K562 (cell line): ENCODE measurements around the gene GPAT3. TPM values are rescaled to one million over a fixed set of nuclear protein-coding genes. Genes with fewer than 3 reads are reported as not detected.

Experiments used
- ATAC-seq: fragments of 200-7000 bp; cut with Tn5 transposase; 3 replicates; pipeline ENCODE4 v1.9.1; 2020; ENCODE audit warnings: moderate library complexity
- BruUV-seq: library from RNA; stranded (reverse); fragments of 400-500 nt; replicated peaks from 2 replicates; lab custom pipeline; 2021; lab: Mats Ljungman, UMichigan
- CTCF ChIA-PET: fragments of 300-600 bp; formaldehyde crosslinking; extraction: SDS; loops from one replicate; lab custom pipeline; 2021; ENCODE audit warnings: low intra/inter-chr PET ratio; lab: Yijun Ruan, JAX
- POLR2A ChIA-PET: fragments of 300-600, 350-650 bp; sonication (Branson Sonifier 250); formaldehyde crosslinking; extraction: SDS; loops from one replicate; lab custom pipeline; 2021; ENCODE audit warnings: antibody characterized with exemption, inconsistent platforms; lab: Yijun Ruan, JAX
- DNase-seq, 4 experiments: peaks; one replicate each; pipeline versions ENCODE4 v3.0.0 to v3.0.0-alpha.2; 2011 to 2018; ENCODE audit warnings: low spot score in 3 of 4, mixed read lengths in 3 of 4; ENCODE audit errors: extremely low read depth in 1 of 4
- FAIRE-seq: peaks from 2 replicates; lab custom pipeline; 2011; peaks lifted over from hg19 to GRCh38; lab: Jason Lieb, UNC
- H2AFZ ChIP-seq: 2 replicates; pipeline ENCODE4 v1.6.0; 2011; ENCODE audit warnings: low read depth, low read length, control low read depth, inconsistent platforms
- H3K27ac ChIP-seq: fragments of 200-600 bp; 3 replicates; pipeline ENCODE4 v1.8.0; 2011; ENCODE audit warnings: low read depth, mild to moderate bottlenecking, control low read depth, inconsistent platforms, low read length, moderate library complexity, mixed read lengths; ENCODE audit errors: extremely low read depth
- H3K27me3 ChIP-seq, 2 experiments: fragments of 300-600 bp in 1 of 2; 2 replicates in 1 of 2; 3 replicates in 1 of 2; pipeline versions ENCODE4 v1.6.0 to v1.8.0; 2011; ENCODE audit warnings: inconsistent platforms in 2 of 2, low read length in 2 of 2, mild to moderate bottlenecking in 1 of 2, mixed read lengths in 1 of 2, moderate library complexity in 1 of 2; ENCODE audit not compliant: control insufficient read depth in 2 of 2, insufficient read depth in 2 of 2
- H3K36me3 ChIP-seq: fragments of 300-600 bp; 3 replicates; pipeline ENCODE4 v1.8.0; 2011; ENCODE audit warnings: mild to moderate bottlenecking, low read length, inconsistent platforms; ENCODE audit not compliant: control insufficient read depth, insufficient read depth
- H3K4me1 ChIP-seq, 2 experiments: fragments of 200-600 bp in 1 of 2; replicated peaks in 1 of 2; 2 replicates in 1 of 2; 3 replicates in 1 of 2; pipeline versions ENCODE4 v1.5.1 to v1.8.0; 2011; ENCODE audit warnings: inconsistent platforms in 2 of 2, low read length in 2 of 2, mild to moderate bottlenecking in 1 of 2, mixed read lengths in 1 of 2, moderate library complexity in 1 of 2; ENCODE audit not compliant: control insufficient read depth in 2 of 2, insufficient read depth in 2 of 2
- H3K4me2 ChIP-seq: 2 replicates; pipeline ENCODE4 v1.6.1; 2011; ENCODE audit warnings: low read length, control low read depth, inconsistent platforms, mixed read lengths; ENCODE audit not compliant: insufficient read depth
- H3K4me3 ChIP-seq: fragments of 200-600 bp; sonication (generic), shearing (Covaris generic); 2 replicates; pipeline ENCODE4 v1.5.1; 2016; ENCODE audit warnings: control low read depth, inconsistent platforms
- H3K79me2 ChIP-seq: fragments of 200-600 bp; 3 replicates; pipeline ENCODE4 v1.8.0; 2011; ENCODE audit warnings: low read length, inconsistent platforms; ENCODE audit not compliant: control insufficient read depth, insufficient read depth
- H3K9ac ChIP-seq, 2 experiments: 2 replicates each; pipeline versions ENCODE4 v1.6.0 to v1.6.1; 2011; ENCODE audit warnings: low read depth in 2 of 2, low read length in 2 of 2, control low read depth in 1 of 2, inconsistent platforms in 1 of 2, mild to moderate bottlenecking in 1 of 2, mixed read lengths in 1 of 2; ENCODE audit not compliant: insufficient read depth in 1 of 2
- H3K9me1 ChIP-seq: one replicate; pipeline ENCODE4 v1.6.0; 2011; ENCODE audit warnings: inconsistent platforms, mild to moderate bottlenecking, low read length, moderate library complexity; ENCODE audit not compliant: control insufficient read depth, insufficient read depth
- H3K9me3 ChIP-seq: replicated peaks from 2 replicates; pipeline ENCODE4 v1.5.1; 2011; ENCODE audit warnings: low read depth, low read length, inconsistent platforms; ENCODE audit not compliant: control insufficient read depth, insufficient read depth
- H4K20me1 ChIP-seq: replicated peaks from 2 replicates; pipeline ENCODE4 v1.6.1; 2011; ENCODE audit warnings: low read length, inconsistent platforms, mixed read lengths; ENCODE audit not compliant: control insufficient read depth, insufficient read depth
- ARID2 ChIP-seq: fragments of 450-650 bp; IDR thresholded peaks from 2 replicates; pipeline ENCODE4 v1.6.1; 2017; ENCODE audit warnings: antibody characterized with exemption, mild to moderate bottlenecking
- CSDE1 ChIP-seq, 2 experiments: fragments of 450-650 bp; IDR thresholded peaks; 2 replicates each; pipeline ENCODE4 v1.6.1; 2016; ENCODE audit warnings: mild to moderate bottlenecking in 1 of 2
- ETS2 ChIP-seq: IDR thresholded peaks from 2 replicates; pipeline ENCODE4 v1.6.1; 2016; ENCODE audit warnings: borderline replicate concordance, missing genetic modification characterization, mild to moderate bottlenecking, moderate library complexity, missing compliant biosample characterization; ENCODE audit not compliant: poor library complexity, severe bottlenecking
- GTF2E2 ChIP-seq: fragments of 200-800 bp; sonication (Bioruptor generic); IDR thresholded peaks from 2 replicates; pipeline ENCODE4 v1.6.1; 2016; ENCODE audit warnings: missing genetic modification characterization, missing compliant biosample characterization
- JUN ChIP-seq, 2 experiments: sonication (generic) in 1 of 2; formaldehyde crosslinking in 1 of 2; IDR thresholded peaks; 2 replicates each; pipeline versions ENCODE4 v1.6.1 to v1.8.0; 2012 to 2022; ENCODE audit warnings: borderline replicate concordance in 2 of 2, mild to moderate bottlenecking in 2 of 2, improper control_type of control experiment in 1 of 2, low read depth in 1 of 2, low read length in 1 of 2, missing genetic modification reagents in 1 of 2
- KAT2B ChIP-seq: IDR thresholded peaks from one replicate; pipeline ENCODE4 v1.6.1; 2012; ENCODE audit warnings: low read depth, mild to moderate bottlenecking, control low read depth, inconsistent platforms, low read length, moderate library complexity
- MBD2 ChIP-seq: sonication (generic); IDR thresholded peaks from 2 replicates; pipeline ENCODE4 v1.6.1; 2016; ENCODE audit warnings: low read depth, borderline replicate concordance
- MCM5 ChIP-seq: fragments of 450-650 bp; IDR thresholded peaks from 2 replicates; pipeline ENCODE4 v1.6.1; 2016; ENCODE audit warnings: low read depth
- NFATC3 ChIP-seq: fragments of 450-650 bp; IDR thresholded peaks from 2 replicates; pipeline ENCODE4 v1.6.1; 2017; ENCODE audit warnings: mild to moderate bottlenecking
- TCFL5 ChIP-seq: fragments of 250-450 bp; sonication (Bioruptor Pico); conservative IDR thresholded peaks from 2 replicates; pipeline ENCODE4 v1.6.1; 2021; ENCODE audit warnings: mild to moderate bottlenecking, moderate library complexity, matching md5 sums
- XRCC4 ChIP-seq: IDR thresholded peaks from one replicate; pipeline ENCODE4 v1.6.1; 2011; ENCODE audit not compliant: insufficient read depth, insufficient read length; ENCODE audit errors: extremely low read depth
- ZNF197 ChIP-seq: fragments of 200-800 bp; sonication (Bioruptor generic); IDR thresholded peaks from 2 replicates; pipeline ENCODE4 v1.6.1; 2016; ENCODE audit warnings: low read depth, missing genetic modification characterization, missing compliant biosample characterization
- in situ Hi-C: fragments of 300-500 bp; cut with MboI; formaldehyde crosslinking; loops from 4 replicates; pipeline ENCODE4 v1.15.0; 2018; ENCODE audit warnings: inconsistent platforms, mixed read lengths
- intact Hi-C: fragments of 100-400 bp; cut with micrococcal nuclease; formaldehyde crosslinking; loops from 2 replicates; pipeline ENCODE4 v1.14.2; 2022
- polyA plus RNA-seq, 8 experiments: library from polyadenylated mRNA; depleted of rRNA in 4 of 8; stranded (reverse) in 5 of 8; unstranded in 3 of 8; fragments of >200 nt; fragmentation: Nextera tagmentation in 2 of 8; fragmentation: Illumina TruSeq in 1 of 8; extraction: Ambion mirVana in 2 of 8; extraction: Trizol in 1 of 8; gene quantifications; 2 replicates each; pipeline versions ENCODE4 v1.2.1 to v1.2.3, GENCODE V29; 2011 to 2014; ENCODE audit warnings: inconsistent platforms in 1 of 8, missing spikeins in 1 of 8
- total RNA-seq, 7 experiments: library from RNA; depleted of rRNA in 6 of 7; stranded (reverse); fragments of >200 nt in 6 of 7; fragmentation: Illumina TruSeq in 2 of 7; extraction: Trizol in 2 of 7; gene quantifications; 2 replicates each; pipeline versions ENCODE4 v1.2.1 to v1.2.3, GENCODE V29; 2011 to 2021; ENCODE audit warnings: low replicate concordance in 1 of 7
- TF ChIP-seq, protein P1 (sequence below): sonication (generic); formaldehyde crosslinking; IDR thresholded peaks from 2 replicates; pipeline ENCODE4 v1.8.0; 2022; ENCODE audit warnings: missing genetic modification reagents, mild to moderate bottlenecking, borderline replicate concordance
- TF ChIP-seq, protein P2 (sequence below): sonication (generic); formaldehyde crosslinking; IDR thresholded peaks from 2 replicates; pipeline ENCODE4 v1.8.0; 2022; ENCODE audit warnings: mild to moderate bottlenecking, missing genetic modification reagents
- TF ChIP-seq, protein P3 (sequence below): IDR thresholded peaks from 2 replicates; pipeline ENCODE4 v1.6.1; 2011; ENCODE audit not compliant: insufficient read length; ENCODE audit errors: extremely low read depth
- TF ChIP-seq, protein P4 (sequence below): sonication (generic); formaldehyde crosslinking; IDR thresholded peaks from 2 replicates; pipeline ENCODE4 v1.4.0; 2020; ENCODE audit warnings: mild to moderate bottlenecking, missing genetic modification reagents

The GPAT3 gene
- total and polyA plus RNA-seq, 9 of the 15 experiments (the other 6 are each of a cell fraction or from before 2014, with no cell fraction given) = 4.1 to 16.1 (median 13.1) TPM

DNA sequence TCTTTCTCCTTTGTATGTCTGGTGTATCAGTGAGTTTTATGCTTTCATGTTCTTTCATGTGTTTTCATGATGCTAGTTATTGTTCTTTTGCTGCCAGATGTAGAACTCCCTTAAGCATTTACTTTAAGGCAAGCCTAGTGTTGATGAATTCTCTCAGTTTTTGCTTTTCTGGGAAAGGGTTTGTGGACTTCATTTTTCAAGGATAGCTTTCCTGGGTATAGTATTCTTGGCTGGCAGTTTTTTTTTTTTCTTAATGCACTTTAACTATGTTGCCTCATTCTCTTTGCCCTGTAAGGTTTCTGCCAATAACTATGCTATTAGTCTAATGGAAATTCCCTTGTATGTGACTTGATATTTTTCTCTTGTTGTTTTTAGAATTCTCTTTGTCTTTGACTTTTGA lies 77.1 kb downstream of the GPAT3 start:
- BruUV-seq = no TSS peak
- TF ChIP-seq, protein P1, sequence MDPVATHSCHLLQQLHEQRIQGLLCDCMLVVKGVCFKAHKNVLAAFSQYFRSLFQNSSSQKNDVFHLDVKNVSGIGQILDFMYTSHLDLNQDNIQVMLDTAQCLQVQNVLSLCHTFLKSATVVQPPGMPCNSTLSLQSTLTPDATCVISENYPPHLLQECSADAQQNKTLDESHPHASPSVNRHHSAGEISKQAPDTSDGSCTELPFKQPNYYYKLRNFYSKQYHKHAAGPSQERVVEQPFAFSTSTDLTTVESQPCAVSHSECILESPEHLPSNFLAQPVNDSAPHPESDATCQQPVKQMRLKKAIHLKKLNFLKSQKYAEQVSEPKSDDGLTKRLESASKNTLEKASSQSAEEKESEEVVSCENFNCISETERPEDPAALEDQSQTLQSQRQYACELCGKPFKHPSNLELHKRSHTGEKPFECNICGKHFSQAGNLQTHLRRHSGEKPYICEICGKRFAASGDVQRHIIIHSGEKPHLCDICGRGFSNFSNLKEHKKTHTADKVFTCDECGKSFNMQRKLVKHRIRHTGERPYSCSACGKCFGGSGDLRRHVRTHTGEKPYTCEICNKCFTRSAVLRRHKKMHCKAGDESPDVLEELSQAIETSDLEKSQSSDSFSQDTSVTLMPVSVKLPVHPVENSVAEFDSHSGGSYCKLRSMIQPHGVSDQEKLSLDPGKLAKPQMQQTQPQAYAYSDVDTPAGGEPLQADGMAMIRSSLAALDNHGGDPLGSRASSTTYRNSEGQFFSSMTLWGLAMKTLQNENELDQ (CRISPR knock-in tag) = no peak
- TF ChIP-seq NFATC3 = no peak
- TF ChIP-seq XRCC4 = no peak
- no peak for TF ChIP-seq MBD2
- TF ChIP-seq GTF2E2 (tag) = no peak
- no peak for TF ChIP-seq CSDE1 (IDR thresholded peaks at IDR 0.05)
- TF ChIP-seq ARID2 = no peak
- no peak for TF ChIP-seq ETS2
- TF ChIP-seq, protein P2, sequence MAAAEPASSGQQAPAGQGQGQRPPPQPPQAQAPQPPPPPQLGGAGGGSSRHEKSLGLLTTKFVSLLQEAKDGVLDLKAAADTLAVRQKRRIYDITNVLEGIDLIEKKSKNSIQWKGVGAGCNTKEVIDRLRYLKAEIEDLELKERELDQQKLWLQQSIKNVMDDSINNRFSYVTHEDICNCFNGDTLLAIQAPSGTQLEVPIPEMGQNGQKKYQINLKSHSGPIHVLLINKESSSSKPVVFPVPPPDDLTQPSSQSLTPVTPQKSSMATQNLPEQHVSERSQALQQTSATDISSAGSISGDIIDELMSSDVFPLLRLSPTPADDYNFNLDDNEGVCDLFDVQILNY (CRISPR knock-in tag) = no peak
- TF ChIP-seq, protein P3, sequence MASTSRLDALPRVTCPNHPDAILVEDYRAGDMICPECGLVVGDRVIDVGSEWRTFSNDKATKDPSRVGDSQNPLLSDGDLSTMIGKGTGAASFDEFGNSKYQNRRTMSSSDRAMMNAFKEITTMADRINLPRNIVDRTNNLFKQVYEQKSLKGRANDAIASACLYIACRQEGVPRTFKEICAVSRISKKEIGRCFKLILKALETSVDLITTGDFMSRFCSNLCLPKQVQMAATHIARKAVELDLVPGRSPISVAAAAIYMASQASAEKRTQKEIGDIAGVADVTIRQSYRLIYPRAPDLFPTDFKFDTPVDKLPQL = no peak
- no peak for TF ChIP-seq MCM5
- TF ChIP-seq ZNF197 (CRISPR knock-in tag) = no peak
- TF ChIP-seq TCFL5 (CRISPR knock-in tag) = no peak
- TF ChIP-seq JUN (IDR thresholded peaks at IDR 0.05; ENCODE audit: borderline replicate concordance, low read depth, low read length) = no peak
- TF ChIP-seq JUN (CRISPR knock-in tag; IDR thresholded peaks at IDR 0.05; ENCODE audit: borderline replicate concordance) = no peak
- TF ChIP-seq, protein P4, sequence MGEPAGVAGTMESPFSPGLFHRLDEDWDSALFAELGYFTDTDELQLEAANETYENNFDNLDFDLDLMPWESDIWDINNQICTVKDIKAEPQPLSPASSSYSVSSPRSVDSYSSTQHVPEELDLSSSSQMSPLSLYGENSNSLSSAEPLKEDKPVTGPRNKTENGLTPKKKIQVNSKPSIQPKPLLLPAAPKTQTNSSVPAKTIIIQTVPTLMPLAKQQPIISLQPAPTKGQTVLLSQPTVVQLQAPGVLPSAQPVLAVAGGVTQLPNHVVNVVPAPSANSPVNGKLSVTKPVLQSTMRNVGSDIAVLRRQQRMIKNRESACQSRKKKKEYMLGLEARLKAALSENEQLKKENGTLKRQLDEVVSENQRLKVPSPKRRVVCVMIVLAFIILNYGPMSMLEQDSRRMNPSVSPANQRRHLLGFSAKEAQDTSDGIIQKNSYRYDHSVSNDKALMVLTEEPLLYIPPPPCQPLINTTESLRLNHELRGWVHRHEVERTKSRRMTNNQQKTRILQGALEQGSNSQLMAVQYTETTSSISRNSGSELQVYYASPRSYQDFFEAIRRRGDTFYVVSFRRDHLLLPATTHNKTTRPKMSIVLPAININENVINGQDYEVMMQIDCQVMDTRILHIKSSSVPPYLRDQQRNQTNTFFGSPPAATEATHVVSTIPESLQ (CRISPR knock-in tag) = no peak
- no peak for TF ChIP-seq KAT2B
- FAIRE-seq = no peak

More for the DNA sequence above, 77.1 kb downstream of the GPAT3 start:
- POLR2A ChIA-PET = no interaction called here
- Histone ChIP-seq H3K9me1 (no peaks in the 10 kb centered on the region), H3K79me2 (no peaks in the 10 kb centered on the region), H3K9me3 (peaks cover under 1% of the 10 kb centered on the region), H3K4me1 (no peaks in the 10 kb centered on the region), H3K4me3 (no peak overlapping the region), H3K27me3 (no peaks in the 10 kb centered on the region), H3K36me3 (no peaks in the 10 kb centered on the region), H3K4me2 (no peak overlapping the region), H2AFZ (no peak overlapping the region), H3K27ac (no peak overlapping the region), H3K9ac (no peak overlapping the region), H4K20me1 (no peaks in the 10 kb centered on the region)
- DNase-seq (no peak), ATAC-seq (no peak)
- intact Hi-C loops (no loop called here), in situ Hi-C loops (no loop called here)
- CTCF ChIA-PET = no interaction called here
